Hepatocyte (in vitro differentiated cells): ENCODE measurements around the gene CLDN18. TPM values are rescaled to one million over a fixed set of nuclear protein-coding genes. Genes with fewer than 3 reads are reported as not detected.

ENCODE experiments used
- DNase-seq: peaks from one replicate; pipeline ENCODE4 v3.0.0-alpha.2; 2016; ENCODE audit warnings: low spot score
- H2AFZ ChIP-seq: fragments of 200-600 bp; sonication (generic); 2 replicates; pipeline ENCODE4 v1.6.0; 2016; ENCODE audit warnings: antibody characterized with exemption, mild to moderate bottlenecking
- H3K27ac ChIP-seq: fragments of 200-600 bp; sonication (generic); 2 replicates; pipeline ENCODE4 v1.5.1; 2016; ENCODE audit warnings: mild to moderate bottlenecking
- H3K27me3 ChIP-seq: fragments of 200-600 bp; sonication (generic); 2 replicates; pipeline ENCODE4 v1.6.1; 2016
- H3K36me3 ChIP-seq: fragments of 200-600 bp; sonication (generic); replicated peaks from 2 replicates; pipeline ENCODE4 v1.5.1; 2016; ENCODE audit warnings: low read depth; ENCODE audit not compliant: insufficient read depth
- H3K4me1 ChIP-seq: fragments of 200-600 bp; sonication (generic); 2 replicates; pipeline ENCODE4 v1.5.1; 2016; ENCODE audit warnings: mild to moderate bottlenecking, moderate library complexity; ENCODE audit not compliant: insufficient read depth
- H3K4me2 ChIP-seq: fragments of 200-600 bp; sonication (generic); 2 replicates; pipeline ENCODE4 v1.6.0; 2016
- H3K4me3 ChIP-seq: fragments of 200-600 bp; sonication (generic); 2 replicates; pipeline ENCODE4 v1.5.1; 2016; ENCODE audit warnings: mild to moderate bottlenecking
- H3K79me2 ChIP-seq: fragments of 200-600 bp; sonication (generic); 2 replicates; pipeline ENCODE4 v1.6.0; 2017; ENCODE audit warnings: mild to moderate bottlenecking
- H3K9me2 ChIP-seq: fragments of 200-600 bp; sonication (generic); replicated peaks from 2 replicates; pipeline ENCODE4 v1.6.0; 2017; ENCODE audit warnings: mild to moderate bottlenecking; ENCODE audit not compliant: insufficient read depth
- H3K9me3 ChIP-seq: fragments of 200-600 bp; sonication (generic); 2 replicates; pipeline ENCODE4 v1.5.1; 2016; ENCODE audit warnings: low read depth, mild to moderate bottlenecking
- H4K20me1 ChIP-seq: fragments of 200-600 bp; sonication (generic); 2 replicates; pipeline ENCODE4 v1.6.0; 2016; ENCODE audit warnings: mild to moderate bottlenecking; ENCODE audit not compliant: insufficient read depth, poor library complexity, severe bottlenecking
- CTCF ChIP-seq: fragments of 200-600 bp; sonication (generic); IDR thresholded peaks from 2 replicates; pipeline ENCODE4 v1.5.1; 2016; ENCODE audit warnings: antibody characterized with exemption, mild to moderate bottlenecking; ENCODE audit not compliant: poor library complexity
- EZH2 ChIP-seq: fragments of 200-600 bp; sonication (generic); IDR thresholded peaks from 2 replicates; pipeline ENCODE4 v1.6.1; 2016; ENCODE audit warnings: antibody characterized with exemption, mild to moderate bottlenecking, borderline replicate concordance
- EZH2phosphoT487 ChIP-seq: fragments of 200-600 bp; sonication (generic); IDR thresholded peaks from one replicate; pipeline ENCODE4 v1.6.1; 2018; ENCODE audit warnings: antibody characterized with exemption, mild to moderate bottlenecking, low read depth, moderate library complexity; ENCODE audit not compliant: unreplicated experiment, severe bottlenecking
- WGBS: methylation state at CpG from one replicate; pipeline ENCODE4 v1.1.6; 2016; ENCODE audit warnings: low lambda C conversion rate; ENCODE audit errors: missing lambda C conversion rate; 5-methylcytosine and 5-hydroxymethylcytosine counted together
- polyA plus RNA-seq: library from polyadenylated mRNA; unstranded; fragments of >200 nt; fragmentation: Nextera tagmentation; extraction: Ambion mirVana; gene quantifications from 2 replicates; pipeline ENCODE4 v1.2.1, GENCODE V29; 2016
- total RNA-seq: library from RNA; depleted of rRNA; stranded (reverse); fragments of >200 nt; gene quantifications from 2 replicates; pipeline ENCODE4 v1.2.3, GENCODE V29; 2014

The CLDN18 gene
- total and polyA plus RNA-seq, 2 experiments from 2014 or later, result 36.4 to 73.0 TPM

DNA sequence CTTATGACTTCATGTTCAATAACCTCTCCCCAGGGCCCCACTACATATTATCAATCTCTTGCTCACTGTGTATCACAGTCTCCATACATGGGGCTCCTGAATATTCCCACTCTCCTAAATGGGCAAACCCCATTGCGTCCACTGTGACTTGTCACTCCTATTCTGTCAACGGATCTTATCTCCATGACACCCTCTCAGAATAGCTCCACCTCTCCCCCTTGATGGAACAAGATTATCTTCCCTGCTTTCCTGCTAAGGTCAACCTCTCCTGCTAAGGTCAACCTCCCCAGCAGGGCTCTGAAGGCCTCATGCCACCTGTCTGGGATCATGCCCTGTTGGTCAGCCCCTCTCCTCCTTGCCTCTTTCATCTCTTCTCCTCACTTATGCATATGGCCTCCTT, 1.8 kb downstream of the CLDN18 start:
- Histone ChIP-seq H4K20me1 (no peaks in the 10 kb centered on the region), H3K4me3 (no peak overlapping the region), H3K9me3 (no peaks in the 10 kb centered on the region), H3K27me3 (no peaks in the 10 kb centered on the region), H3K4me1 (no peaks in the 10 kb centered on the region), H3K9me2 (no peaks in the 10 kb centered on the region), H3K36me3 (no peaks in the 10 kb centered on the region), H3K27ac (no peak overlapping the region), H3K4me2 (no peak overlapping the region), H2AFZ (no peak overlapping the region), H3K79me2 (no peaks in the 10 kb centered on the region)
- DNase-seq, result no peak
- WGBS, result 68% methylated on average over 2 of the region's 2 CpGs
- TF ChIP-seq EZH2phosphoT487 (no peak), CTCF (no peak), EZH2 (no peak)

DNA sequence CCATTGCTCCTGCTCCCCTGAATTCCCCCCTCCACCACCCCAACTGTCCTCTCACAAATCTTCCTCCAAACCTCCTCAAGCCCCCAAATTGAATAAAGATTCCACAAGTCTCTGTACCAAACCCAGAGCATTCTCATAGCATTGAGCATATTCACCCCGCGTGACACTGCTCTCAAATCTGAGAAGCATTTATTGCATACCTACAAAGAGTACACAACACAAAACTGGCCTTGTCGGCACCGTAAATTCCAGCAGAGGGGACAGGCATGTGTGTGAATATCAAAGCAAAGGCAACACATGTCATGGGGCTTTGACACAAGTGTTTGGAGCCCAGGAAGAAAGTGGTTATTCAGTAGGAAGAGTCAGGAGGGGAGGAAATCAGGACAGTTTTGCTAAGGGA, 2.6 kb downstream of the CLDN18 start:
- TF ChIP-seq EZH2, result no peak
- TF ChIP-seq EZH2phosphoT487, result no peak
- TF ChIP-seq CTCF, result no peak
- H3K36me3 ChIP-seq, result no peaks in the 10 kb centered on the region
- no peak overlapping the region for H3K4me2 ChIP-seq
- 89% methylated on average over 4 of the region's 4 CpGs for WGBS
- H3K9me2 ChIP-seq, result no peaks in the 10 kb centered on the region
- H3K4me3 ChIP-seq, result no peak overlapping the region
- no peaks in the 10 kb centered on the region for H3K79me2 ChIP-seq
- H4K20me1 ChIP-seq, result no peaks in the 10 kb centered on the region
- no peak overlapping the region for H2AFZ ChIP-seq
- H3K4me1 ChIP-seq, result no peaks in the 10 kb centered on the region
- no peaks in the 10 kb centered on the region for H3K9me3 ChIP-seq
- DNase-seq, result no peak
- H3K27me3 ChIP-seq, result no peaks in the 10 kb centered on the region
- no peak overlapping the region for H3K27ac ChIP-seq

DNA sequence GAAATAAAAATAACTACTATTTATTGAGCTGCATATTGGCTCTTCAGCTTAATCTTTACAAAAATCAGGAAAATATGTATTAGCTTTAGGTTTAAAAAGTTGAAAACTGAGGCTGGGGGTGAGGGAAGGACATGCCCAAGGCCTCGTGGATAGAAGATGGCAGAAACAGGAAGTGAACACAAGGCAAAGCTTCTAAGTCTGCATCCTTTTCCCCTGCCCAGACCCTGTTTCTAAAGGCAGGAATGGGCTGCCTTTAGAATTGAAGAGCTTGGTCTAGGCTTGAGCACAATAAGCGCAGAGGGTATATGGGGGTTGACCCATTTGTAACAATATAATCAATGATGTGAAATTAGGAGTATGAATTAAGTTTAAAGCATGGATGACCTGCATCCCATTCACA, 6.1 kb downstream of the CLDN18 start:
- Histone ChIP-seq H3K9me3 (no peaks in the 10 kb centered on the region), H3K79me2 (no peaks in the 10 kb centered on the region), H2AFZ (no peak overlapping the region), H3K27ac (no peak overlapping the region), H3K4me1 (no peaks in the 10 kb centered on the region), H3K27me3 (no peaks in the 10 kb centered on the region), H3K9me2 (no peaks in the 10 kb centered on the region), H3K36me3 (no peaks in the 10 kb centered on the region), H3K4me2 (no peak overlapping the region), H3K4me3 (no peak overlapping the region), H4K20me1 (no peaks in the 10 kb centered on the region)
- TF ChIP-seq EZH2, result no peak
- no peak for TF ChIP-seq EZH2phosphoT487
- no peak for TF ChIP-seq CTCF
- WGBS, result 88% methylated on average over 2 of the region's 2 CpGs
- no peak for DNase-seq
